GM19324 (cell line): ENCODE data around the gene OR51B2.
A peak's percentile ranks its signal among the peaks of the same experiment; 100 is the strongest.

Experiments
- ATAC-seq: cut with Tn5 transposase; IDR thresholded peaks from one replicate; pipeline ENCODE4 v1.9.1; 2021; ENCODE audit warnings: mild to moderate bottlenecking, moderate library complexity; ENCODE audit not compliant: unreplicated experiment, low FRiP score

OR51B2 gene

GRCh38 chr11:5284637-5285036 lies 39.5 kb downstream of the OR51B2 start:
- no peak for ATAC-seq

DNA sequence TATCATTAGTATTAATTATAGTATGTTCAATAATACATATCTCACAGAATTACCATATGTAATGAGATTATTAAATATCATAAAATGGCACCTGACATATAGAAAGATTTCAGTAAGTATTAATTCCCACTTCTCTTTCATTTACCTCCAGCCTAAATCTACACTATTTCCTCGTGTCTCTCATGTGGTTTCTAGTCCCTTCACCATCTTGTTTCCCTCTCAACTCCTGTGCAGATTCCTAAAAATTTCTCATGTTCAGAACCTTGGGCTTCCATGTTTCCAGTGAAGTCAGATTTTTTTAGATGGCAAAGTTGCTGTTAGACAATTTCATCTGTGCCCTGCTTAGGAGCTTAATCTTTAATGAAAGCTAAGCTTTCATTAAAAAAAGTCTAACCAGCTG lies 40.2 kb downstream of the OR51B2 start:
- ATAC-seq, result no peak

GRCh38 chr11:5283086-5283485 lies 41.0 kb downstream of the OR51B2 start:
- ATAC-seq, result no peak

DNA sequence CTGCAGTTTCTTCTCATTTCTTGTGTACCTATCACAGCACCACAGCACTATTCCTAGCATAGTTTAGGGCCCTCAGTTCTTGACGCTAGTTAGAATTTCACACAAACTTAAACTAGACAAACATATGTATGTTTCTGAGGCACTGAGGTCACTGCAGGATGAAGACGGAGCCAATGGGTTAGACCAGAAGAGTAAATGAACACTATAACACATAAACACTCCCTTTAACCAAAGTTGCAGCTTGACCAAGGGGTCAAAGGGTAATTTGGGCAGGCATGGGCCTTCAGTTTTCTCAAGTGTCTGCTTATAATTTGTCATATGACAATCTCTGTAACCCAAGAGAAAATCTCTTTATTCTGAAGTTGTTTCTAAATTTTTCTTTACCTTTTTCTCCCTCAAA lies 41.5 kb downstream of the OR51B2 start:
- ATAC-seq, result no peak

DNA sequence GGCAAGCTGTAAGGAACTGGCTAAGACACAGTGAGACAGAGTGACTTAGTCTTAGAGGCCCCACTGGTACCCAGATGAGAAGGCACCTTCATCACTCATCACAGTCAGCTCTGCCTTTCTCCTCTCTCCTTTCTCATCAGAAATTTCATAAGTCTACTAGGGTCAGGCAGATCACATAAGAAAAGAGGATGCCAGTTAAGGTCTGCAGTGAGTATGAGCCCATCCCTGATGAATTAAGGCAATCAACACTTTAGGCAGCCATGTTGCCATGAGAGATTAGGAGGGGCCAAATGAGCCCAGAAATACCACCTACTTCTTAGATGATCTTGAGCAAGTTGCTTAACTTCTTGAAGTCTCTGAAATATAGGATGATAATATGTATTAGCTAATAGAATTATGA lies 42.5 kb downstream of the OR51B2 start:
- no peak for ATAC-seq

- ATAC-seq, result peak; percentile 77
Observed at GRCh38 chr11:5280582-5281102, 43.5 kb downstream of the OR51B2 start.

DNA sequence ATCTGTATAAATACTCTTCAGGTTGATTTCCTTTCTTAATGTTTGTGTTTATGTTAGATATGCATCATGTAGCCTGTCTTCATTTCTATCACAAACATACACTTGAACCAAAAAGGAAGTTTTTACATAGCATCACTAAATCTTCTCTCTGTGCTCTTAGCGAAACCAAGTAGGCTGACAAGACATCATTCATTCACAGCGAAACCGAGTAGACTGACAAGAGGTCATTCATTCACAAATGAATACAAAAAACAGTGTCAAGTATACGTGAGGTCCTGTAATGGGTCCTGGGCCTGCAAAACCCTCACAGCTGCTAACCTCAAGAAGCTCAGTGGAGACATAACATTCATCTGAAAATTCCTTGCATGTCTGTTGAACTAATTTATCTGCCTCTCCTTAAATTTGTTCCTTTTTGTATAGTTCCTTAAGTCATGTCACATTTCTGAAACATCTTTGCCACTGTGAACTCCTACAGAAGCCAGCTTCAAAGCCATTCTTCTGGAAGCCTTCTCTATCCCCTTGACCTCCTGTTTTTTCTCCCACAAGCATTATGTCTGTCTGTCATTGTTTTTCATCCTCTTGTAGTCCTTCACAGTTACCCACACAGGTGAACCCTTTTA lies 44.5 kb downstream of the OR51B2 start:
- no peak for ATAC-seq

DNA sequence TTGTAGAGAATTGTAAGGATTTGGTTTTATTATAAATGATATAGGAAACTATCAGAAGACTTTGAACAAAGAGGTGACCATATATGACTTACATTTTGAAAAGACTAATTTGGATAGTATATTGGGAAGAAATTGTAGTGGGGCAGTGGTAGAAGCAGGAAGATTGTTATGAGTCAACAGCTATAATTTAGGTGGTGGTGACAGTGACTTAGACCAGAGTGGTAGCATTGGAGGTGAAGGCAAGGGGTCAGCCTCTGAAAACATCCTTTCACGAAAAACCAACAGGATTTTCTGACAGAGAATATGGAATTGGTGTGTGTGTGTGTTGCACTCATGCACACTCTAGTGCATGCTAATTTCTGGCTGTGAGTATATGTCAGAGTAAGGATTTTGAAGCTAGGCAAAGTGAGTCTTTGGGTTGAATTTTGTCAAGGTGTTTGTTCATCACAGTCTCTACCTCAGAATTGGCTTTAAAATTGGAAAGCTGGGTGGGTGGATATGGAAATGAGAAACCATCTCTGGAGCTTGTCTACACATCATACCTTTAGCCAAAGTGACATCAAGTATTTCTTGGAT lies 46.2 kb downstream of the OR51B2 start:
- no peak for ATAC-seq

DNA sequence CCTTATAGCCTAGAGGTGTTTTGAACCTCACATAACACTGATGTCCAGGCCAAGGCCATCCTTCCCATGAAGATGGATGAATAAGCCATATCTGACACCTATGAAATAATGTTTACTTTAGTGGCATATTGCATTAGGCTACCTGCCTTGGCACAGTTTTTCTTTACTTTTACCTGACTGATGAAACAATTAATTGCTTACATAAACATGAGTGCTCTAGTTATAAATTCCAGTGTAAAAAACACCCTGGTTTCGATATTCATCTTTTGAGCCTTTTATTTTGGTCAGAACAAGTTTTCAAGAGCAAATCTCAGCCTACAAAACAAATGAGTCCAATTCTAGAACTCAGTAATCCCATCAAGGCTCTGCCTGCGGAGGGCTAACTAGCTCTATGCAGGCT lies 47.4 kb downstream of the OR51B2 start:
- ATAC-seq, result no peak

GRCh38 chr11:5275369-5276110 lies 48.6 kb downstream of the OR51B2 start:
- ATAC-seq, result no peak

GRCh38 chr11:5274395-5274794 lies 49.7 kb downstream of the OR51B2 start:
- no peak for ATAC-seq
